SK-N-SH (cell line): ENCODE data around the gene RAD23B.
A peak's percentile ranks its signal among the peaks of the same experiment; 100 is the strongest.

Experiments
- EP300 ChIP-seq, 2 experiments: IDR thresholded peaks; 2 replicates each; pipeline versions ENCODE4 v1.4.0 to v1.6.1; 2012; ENCODE audit warnings: borderline replicate concordance in 1 of 2, low read depth in 1 of 2, low read length in 1 of 2
- FOXJ3 ChIP-seq: sonication (generic); formaldehyde crosslinking; IDR thresholded peaks from 2 replicates; pipeline ENCODE4 v1.5.1; 2020; ENCODE audit warnings: mild to moderate bottlenecking, missing genetic modification reagents
- FOXM1 ChIP-seq: IDR thresholded peaks from 2 replicates; pipeline ENCODE4 v1.4.0; 2012; ENCODE audit warnings: low read depth, mild to moderate bottlenecking
- MXI1 ChIP-seq: IDR thresholded peaks from 2 replicates; pipeline ENCODE4 v1.6.1; 2012; ENCODE audit warnings: mild to moderate bottlenecking, low read depth, low read length, improper control_type of control experiment
- NRF1 ChIP-seq: IDR thresholded peaks from 2 replicates; pipeline ENCODE4 v1.6.1; 2012; ENCODE audit warnings: low read depth, mild to moderate bottlenecking, low read length
- POLR2AphosphoS5 ChIP-seq: IDR thresholded peaks from 2 replicates; pipeline ENCODE4 v1.6.1; 2012; ENCODE audit warnings: low read depth, low read length
- RAD21 ChIP-seq: IDR thresholded peaks from 2 replicates; pipeline ENCODE4 v1.6.1; 2012; ENCODE audit warnings: mild to moderate bottlenecking, low read length
- TF ChIP-seq, protein P1 (sequence below): fragments of 200-600 bp; sonication (generic); IDR thresholded peaks from 2 replicates; pipeline ENCODE4 v1.6.1; 2017; ENCODE audit warnings: antibody characterized with exemption, mild to moderate bottlenecking, moderate library complexity
- TF ChIP-seq, protein P2 (sequence below): IDR thresholded peaks from 2 replicates; pipeline ENCODE4 v1.4.0; 2012; ENCODE audit warnings: low read depth
- TF ChIP-seq, protein P3 (sequence below): IDR thresholded peaks from 2 replicates; pipeline ENCODE4; 2012
- TF ChIP-seq, protein P4 (sequence below): IDR thresholded peaks from 2 replicates; pipeline ENCODE4 v1.6.1; 2012; ENCODE audit warnings: mild to moderate bottlenecking, low read depth, low read length, moderate library complexity

DNA sequence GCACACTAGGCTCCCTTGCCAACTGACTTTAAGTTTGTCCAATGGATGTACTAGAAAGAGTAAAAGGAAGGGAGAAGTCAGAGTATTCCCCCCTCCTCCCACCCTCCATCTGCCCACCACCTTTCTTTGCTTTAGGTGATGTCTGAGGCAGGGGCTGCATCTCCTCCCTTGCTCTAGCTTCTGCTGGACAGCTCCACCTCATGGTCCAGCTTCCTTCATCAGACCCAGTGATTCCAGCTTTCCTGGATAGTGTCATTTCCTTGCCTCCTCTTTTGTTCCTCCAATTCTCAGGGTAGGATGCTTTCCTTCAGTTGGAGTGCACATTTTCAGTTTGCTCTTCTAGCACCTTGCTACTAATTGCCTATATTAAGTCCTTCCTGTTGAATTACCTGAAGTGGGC, 67.4 kb downstream of the RAD23B start:
- TF ChIP-seq, protein P1, sequence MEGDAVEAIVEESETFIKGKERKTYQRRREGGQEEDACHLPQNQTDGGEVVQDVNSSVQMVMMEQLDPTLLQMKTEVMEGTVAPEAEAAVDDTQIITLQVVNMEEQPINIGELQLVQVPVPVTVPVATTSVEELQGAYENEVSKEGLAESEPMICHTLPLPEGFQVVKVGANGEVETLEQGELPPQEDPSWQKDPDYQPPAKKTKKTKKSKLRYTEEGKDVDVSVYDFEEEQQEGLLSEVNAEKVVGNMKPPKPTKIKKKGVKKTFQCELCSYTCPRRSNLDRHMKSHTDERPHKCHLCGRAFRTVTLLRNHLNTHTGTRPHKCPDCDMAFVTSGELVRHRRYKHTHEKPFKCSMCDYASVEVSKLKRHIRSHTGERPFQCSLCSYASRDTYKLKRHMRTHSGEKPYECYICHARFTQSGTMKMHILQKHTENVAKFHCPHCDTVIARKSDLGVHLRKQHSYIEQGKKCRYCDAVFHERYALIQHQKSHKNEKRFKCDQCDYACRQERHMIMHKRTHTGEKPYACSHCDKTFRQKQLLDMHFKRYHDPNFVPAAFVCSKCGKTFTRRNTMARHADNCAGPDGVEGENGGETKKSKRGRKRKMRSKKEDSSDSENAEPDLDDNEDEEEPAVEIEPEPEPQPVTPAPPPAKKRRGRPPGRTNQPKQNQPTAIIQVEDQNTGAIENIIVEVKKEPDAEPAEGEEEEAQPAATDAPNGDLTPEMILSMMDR = no peak
- TF ChIP-seq NRF1 = no peak
- TF ChIP-seq, protein P2, sequence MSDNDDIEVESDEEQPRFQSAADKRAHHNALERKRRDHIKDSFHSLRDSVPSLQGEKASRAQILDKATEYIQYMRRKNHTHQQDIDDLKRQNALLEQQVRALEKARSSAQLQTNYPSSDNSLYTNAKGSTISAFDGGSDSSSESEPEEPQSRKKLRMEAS = no peak
- TF ChIP-seq EP300 (IDR thresholded peaks at IDR 0.05; ENCODE audit: borderline replicate concordance in 1 of 2, low read depth in 1 of 2, low read length in 1 of 2) = no peak
- TF ChIP-seq MXI1 = no peak
- TF ChIP-seq RAD21 = no peak
- TF ChIP-seq, protein P3, sequence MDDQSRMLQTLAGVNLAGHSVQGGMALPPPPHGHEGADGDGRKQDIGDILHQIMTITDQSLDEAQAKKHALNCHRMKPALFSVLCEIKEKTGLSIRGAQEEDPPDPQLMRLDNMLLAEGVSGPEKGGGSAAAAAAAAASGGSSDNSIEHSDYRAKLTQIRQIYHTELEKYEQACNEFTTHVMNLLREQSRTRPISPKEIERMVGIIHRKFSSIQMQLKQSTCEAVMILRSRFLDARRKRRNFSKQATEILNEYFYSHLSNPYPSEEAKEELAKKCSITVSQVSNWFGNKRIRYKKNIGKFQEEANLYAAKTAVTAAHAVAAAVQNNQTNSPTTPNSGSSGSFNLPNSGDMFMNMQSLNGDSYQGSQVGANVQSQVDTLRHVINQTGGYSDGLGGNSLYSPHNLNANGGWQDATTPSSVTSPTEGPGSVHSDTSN = no peak
- TF ChIP-seq POLR2AphosphoS5 = no peak
- TF ChIP-seq FOXJ3 (CRISPR knock-in tag) = no peak
- no peak for TF ChIP-seq FOXM1
- TF ChIP-seq, protein P4, sequence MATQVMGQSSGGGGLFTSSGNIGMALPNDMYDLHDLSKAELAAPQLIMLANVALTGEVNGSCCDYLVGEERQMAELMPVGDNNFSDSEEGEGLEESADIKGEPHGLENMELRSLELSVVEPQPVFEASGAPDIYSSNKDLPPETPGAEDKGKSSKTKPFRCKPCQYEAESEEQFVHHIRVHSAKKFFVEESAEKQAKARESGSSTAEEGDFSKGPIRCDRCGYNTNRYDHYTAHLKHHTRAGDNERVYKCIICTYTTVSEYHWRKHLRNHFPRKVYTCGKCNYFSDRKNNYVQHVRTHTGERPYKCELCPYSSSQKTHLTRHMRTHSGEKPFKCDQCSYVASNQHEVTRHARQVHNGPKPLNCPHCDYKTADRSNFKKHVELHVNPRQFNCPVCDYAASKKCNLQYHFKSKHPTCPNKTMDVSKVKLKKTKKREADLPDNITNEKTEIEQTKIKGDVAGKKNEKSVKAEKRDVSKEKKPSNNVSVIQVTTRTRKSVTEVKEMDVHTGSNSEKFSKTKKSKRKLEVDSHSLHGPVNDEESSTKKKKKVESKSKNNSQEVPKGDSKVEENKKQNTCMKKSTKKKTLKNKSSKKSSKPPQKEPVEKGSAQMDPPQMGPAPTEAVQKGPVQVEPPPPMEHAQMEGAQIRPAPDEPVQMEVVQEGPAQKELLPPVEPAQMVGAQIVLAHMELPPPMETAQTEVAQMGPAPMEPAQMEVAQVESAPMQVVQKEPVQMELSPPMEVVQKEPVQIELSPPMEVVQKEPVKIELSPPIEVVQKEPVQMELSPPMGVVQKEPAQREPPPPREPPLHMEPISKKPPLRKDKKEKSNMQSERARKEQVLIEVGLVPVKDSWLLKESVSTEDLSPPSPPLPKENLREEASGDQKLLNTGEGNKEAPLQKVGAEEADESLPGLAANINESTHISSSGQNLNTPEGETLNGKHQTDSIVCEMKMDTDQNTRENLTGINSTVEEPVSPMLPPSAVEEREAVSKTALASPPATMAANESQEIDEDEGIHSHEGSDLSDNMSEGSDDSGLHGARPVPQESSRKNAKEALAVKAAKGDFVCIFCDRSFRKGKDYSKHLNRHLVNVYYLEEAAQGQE = peak; percentile 86
